ENCODE results near the gene ARHGEF10L.
A peak's percentile ranks its signal among the peaks of the same experiment; 100 is the strongest.

ARHGEF10L gene

DNA sequence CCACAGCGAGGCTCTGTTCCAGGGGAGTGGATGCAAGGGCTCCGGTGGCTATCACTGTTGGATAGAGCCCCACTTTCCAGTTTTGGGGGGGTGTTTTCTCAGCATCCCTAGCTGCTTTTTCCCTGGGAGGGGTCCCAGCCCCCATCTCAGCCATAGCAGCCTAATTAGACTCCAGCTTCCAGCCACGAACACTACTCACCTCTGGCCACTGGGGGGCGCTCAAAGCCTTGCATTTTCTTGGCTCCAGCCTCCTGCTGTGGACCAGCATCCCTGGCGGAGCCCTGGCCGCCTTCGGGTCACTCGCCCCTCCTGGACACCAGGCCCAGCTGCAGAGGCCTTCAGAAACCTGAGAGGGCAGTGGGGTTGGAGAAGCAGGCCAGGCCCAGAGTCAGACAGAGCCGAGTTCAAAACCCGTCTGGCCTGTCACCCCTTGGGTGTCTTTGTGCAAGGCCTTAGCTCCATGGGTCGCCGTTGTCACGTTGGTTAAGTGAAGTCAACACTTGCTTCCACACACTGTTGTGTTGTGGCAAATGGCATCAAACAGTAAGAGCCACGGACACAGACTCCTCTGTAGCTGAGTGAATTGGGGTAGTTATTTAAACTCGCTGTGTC is 122.2 kb downstream of the ARHGEF10L start:
- TF ChIP-seq, protein P1, sequence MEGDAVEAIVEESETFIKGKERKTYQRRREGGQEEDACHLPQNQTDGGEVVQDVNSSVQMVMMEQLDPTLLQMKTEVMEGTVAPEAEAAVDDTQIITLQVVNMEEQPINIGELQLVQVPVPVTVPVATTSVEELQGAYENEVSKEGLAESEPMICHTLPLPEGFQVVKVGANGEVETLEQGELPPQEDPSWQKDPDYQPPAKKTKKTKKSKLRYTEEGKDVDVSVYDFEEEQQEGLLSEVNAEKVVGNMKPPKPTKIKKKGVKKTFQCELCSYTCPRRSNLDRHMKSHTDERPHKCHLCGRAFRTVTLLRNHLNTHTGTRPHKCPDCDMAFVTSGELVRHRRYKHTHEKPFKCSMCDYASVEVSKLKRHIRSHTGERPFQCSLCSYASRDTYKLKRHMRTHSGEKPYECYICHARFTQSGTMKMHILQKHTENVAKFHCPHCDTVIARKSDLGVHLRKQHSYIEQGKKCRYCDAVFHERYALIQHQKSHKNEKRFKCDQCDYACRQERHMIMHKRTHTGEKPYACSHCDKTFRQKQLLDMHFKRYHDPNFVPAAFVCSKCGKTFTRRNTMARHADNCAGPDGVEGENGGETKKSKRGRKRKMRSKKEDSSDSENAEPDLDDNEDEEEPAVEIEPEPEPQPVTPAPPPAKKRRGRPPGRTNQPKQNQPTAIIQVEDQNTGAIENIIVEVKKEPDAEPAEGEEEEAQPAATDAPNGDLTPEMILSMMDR (IDR thresholded peaks at IDR 0.05): peak; percentile 90
- Mint-ChIP-seq H3K27ac (no peak overlapping the region), H3K9me3 (no peaks in the 10 kb centered on the region), H3K4me1 (no peaks in the 10 kb centered on the region), H3K36me3 (ENCODE audit: low read depth) (peaks cover 31% of the 10 kb centered on the region), H3K4me3 (no peak overlapping the region), H3K27me3 (ENCODE audit: low read depth, poor library complexity) (peaks cover 4% of the 10 kb centered on the region)
- peak; percentile 90 for DNase-seq

DNA sequence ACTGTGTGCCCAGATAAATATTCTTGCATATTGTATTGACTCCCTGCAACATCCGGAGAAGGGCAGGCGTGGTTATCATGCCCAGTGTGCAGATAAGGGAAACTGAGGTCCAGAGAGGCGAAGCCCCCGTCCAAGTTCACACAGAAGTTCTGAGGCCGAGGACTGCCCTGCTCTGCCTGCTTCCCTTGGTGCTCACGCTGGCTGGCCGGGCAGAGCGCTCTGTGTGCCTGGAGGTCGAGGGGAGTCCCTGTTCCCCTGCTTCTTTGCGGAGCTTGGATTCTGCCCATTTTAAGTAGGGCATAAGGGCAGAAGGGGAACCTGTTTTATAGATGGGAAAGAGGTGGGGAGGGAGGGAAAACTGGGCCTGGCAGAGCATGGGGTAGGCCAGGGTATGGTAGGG is 122.8 kb downstream of the ARHGEF10L start:
- Mint-ChIP-seq H3K4me3 (no peak overlapping the region), H3K27me3 (ENCODE audit: low read depth, poor library complexity) (peaks cover 4% of the 10 kb centered on the region), H3K4me1 (no peaks in the 10 kb centered on the region), H3K9me3 (no peaks in the 10 kb centered on the region), H3K27ac (no peak overlapping the region), H3K36me3 (ENCODE audit: low read depth) (peaks cover 27% of the 10 kb centered on the region)
- no peak for DNase-seq
- TF ChIP-seq, protein P1 (IDR thresholded peaks at IDR 0.05): no peak

DNA sequence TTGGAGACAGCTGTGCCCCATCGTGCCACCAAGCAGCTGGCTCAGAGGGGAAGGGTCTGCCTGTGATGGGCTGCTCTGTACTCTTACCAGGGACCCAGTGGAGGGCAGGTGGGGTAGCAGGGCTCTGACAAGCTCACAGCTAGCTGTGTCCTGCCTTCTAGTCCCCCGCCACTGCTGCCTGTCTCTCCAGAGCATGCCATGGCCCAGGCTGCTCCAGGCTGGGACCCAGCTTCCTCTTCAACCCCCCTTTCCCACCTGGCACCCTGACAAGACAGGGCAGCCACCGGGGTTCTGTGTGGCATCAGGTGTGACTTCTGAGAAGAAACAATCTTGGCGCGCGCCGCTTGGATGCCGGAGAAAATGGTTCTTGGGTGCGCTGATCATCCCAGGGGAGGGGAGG is 123.3 kb downstream of the ARHGEF10L start:
- H3K4me1 Mint-ChIP-seq: no peaks in the 10 kb centered on the region
- no peak overlapping the region for H3K4me3 Mint-ChIP-seq
- TF ChIP-seq, protein P1 (IDR thresholded peaks at IDR 0.05): no peak
- H3K9me3 Mint-ChIP-seq: no peaks in the 10 kb centered on the region
- H3K27me3 Mint-ChIP-seq (ENCODE audit: low read depth, poor library complexity): peaks cover 4% of the 10 kb centered on the region
- H3K36me3 Mint-ChIP-seq (ENCODE audit: low read depth): peaks cover 22% of the 10 kb centered on the region
- DNase-seq: no peak
- H3K27ac Mint-ChIP-seq: no peak overlapping the region

DNA sequence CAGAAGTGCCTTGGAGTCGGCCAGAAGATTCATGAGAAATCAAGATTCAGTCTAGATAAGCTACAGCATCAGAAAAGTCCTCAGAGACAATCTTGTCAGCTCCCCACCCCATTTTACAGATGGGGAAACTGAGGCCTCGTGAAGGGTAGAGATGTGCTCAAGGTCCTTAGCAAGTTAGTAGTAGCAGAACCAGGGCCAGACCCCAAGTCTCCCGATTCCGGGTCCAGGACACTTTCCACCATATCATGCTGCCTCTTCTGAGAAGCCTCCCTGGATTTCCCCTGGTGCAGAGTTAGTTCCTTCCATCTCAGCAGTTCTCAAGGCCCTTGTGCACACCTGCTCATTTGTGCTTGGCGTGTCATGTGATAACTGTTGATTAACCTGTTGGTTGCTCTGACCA is 124.1 kb downstream of the ARHGEF10L start:
- no peak overlapping the region for H3K4me3 Mint-ChIP-seq
- no peaks in the 10 kb centered on the region for H3K9me3 Mint-ChIP-seq
- no peak overlapping the region for H3K27ac Mint-ChIP-seq

DNA sequence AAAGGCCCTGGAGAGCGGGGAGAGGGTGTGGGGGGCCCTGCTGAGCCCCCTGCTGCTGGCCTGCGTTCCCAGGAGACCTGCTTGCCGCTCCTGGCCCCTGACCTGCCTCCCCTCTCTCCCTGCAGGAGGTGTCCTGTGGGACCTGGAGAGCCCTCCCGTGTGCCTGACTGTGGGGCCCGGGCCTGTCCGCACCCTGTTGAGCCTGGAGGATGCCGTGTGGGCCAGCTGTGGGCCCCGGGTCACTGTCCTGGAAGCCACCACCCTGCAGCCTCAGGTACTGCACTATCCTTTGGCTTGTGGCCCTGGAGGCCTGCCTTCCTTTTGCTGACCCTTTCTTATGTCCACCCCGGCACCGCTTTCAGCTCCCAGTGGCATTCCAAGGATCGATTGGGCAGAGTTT is 124.8 kb downstream of the ARHGEF10L start:
- H3K9me3 Mint-ChIP-seq: no peaks in the 10 kb centered on the region
- H3K4me1 Mint-ChIP-seq: peaks cover 9% of the 10 kb centered on the region
- peaks cover 7% of the 10 kb centered on the region for H3K27me3 Mint-ChIP-seq (ENCODE audit: low read depth, poor library complexity)
- DNase-seq: no peak
- no peak overlapping the region for H3K27ac Mint-ChIP-seq
- peaks cover 10% of the 10 kb centered on the region for H3K36me3 Mint-ChIP-seq (ENCODE audit: low read depth)
- no peak overlapping the region for H3K4me3 Mint-ChIP-seq
- TF ChIP-seq, protein P1 (IDR thresholded peaks at IDR 0.05): no peak

More for the DNA sequence above, 124.1 kb downstream of the ARHGEF10L start:
- H3K36me3 Mint-ChIP-seq (ENCODE audit: low read depth): peaks cover 14% of the 10 kb centered on the region
- H3K4me1 Mint-ChIP-seq: peaks cover 5% of the 10 kb centered on the region
- peaks cover 7% of the 10 kb centered on the region for H3K27me3 Mint-ChIP-seq (ENCODE audit: low read depth, poor library complexity)
- DNase-seq: no peak
- TF ChIP-seq, protein P1 (IDR thresholded peaks at IDR 0.05): no peak

DNA sequence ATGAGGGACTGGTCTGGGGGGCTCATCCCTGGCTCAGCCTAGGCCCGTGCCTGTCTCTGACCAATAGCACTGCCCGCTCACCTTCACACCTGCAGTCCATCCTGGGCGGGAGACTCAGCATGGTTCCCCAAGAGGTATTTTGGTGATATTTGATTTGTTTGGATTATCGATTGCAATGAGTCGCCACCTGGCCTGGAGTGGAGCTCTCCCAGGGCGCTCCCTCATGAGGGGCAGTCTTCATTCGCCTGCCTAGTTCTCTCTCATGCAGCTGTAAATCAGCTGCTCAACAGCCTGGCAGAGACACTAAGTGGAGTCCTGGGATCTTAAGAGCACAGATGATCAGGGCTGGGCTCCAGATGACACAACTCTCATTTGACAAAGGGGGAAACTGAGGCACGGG is 125.6 kb downstream of the ARHGEF10L start:
- no peak overlapping the region for H3K4me3 Mint-ChIP-seq
- peaks cover 7% of the 10 kb centered on the region for H3K27me3 Mint-ChIP-seq (ENCODE audit: low read depth, poor library complexity)
- H3K36me3 Mint-ChIP-seq (ENCODE audit: low read depth): peaks cover 10% of the 10 kb centered on the region
- peaks cover 9% of the 10 kb centered on the region for H3K4me1 Mint-ChIP-seq
- no peak overlapping the region for H3K27ac Mint-ChIP-seq
- no peak for DNase-seq
- TF ChIP-seq, protein P1 (IDR thresholded peaks at IDR 0.05): no peak
- no peaks in the 10 kb centered on the region for H3K9me3 Mint-ChIP-seq

All from nephron progenitor cell (in vitro differentiated cells).